DOHH2 (cell line): ENCODE measurements around the gene IL7R.

ENCODE experiments used
- CTCF ChIP-seq: fragments of 200-600 bp; sonication (generic); IDR thresholded peaks from one replicate; pipeline ENCODE4 v1.5.1; 2014; ENCODE audit warnings: antibody characterized with exemption, mild to moderate bottlenecking, low read depth, low read length; ENCODE audit not compliant: poor library complexity, severe bottlenecking
- EZH2phosphoT487 ChIP-seq: fragments of 200-600 bp; sonication (generic); IDR thresholded peaks from 2 replicates; pipeline ENCODE4 v1.6.1; 2017; ENCODE audit warnings: borderline replicate concordance, mild to moderate bottlenecking, antibody characterized with exemption, low read length, moderate library complexity, mixed read lengths

DNA sequence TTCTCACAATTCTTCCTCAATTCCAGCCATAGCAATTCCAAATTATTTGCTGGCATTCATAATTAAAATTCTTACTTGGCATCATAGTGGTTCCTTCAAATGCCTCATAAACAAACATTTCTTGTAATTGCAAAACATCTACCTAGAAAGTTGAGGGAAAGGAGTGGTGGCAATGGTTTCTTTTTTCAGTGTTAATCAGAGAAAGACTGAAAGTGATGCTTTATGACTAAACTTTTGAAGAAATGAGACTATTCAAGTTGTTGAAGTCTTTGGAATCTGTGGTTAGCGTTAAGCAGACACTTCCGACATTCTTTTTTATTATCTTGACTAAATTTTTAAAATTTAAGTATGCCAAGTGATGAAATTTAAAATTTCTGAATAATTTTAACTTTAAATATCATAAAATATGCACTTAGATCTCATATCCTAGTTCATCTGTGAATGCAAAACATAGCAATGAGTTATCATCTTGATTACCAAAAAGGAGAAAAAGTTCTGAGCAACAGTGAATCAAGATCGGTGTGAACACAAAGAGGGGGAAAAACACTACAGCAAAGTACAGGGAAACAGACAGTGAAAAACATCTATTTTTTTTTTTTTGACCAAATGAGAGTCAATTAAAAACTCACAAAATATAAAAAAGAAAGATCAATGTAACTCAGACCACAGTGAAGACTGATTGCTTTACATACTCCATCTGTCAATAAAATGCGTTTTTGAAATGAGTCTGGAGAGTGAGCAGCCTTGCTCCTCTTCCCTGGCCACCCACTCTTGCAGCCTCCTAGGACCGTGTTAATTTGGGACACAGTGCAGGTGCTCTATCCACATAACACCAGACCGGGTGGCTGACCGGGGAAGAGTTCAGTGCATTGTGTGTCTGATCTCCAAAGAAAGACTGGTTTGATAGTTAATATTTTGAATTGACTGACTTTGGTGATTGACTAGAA is 20.6 kb upstream of the IL7R start:
- no peak for TF ChIP-seq CTCF
- TF ChIP-seq EZH2phosphoT487 = no peak
